A549 (cell line): ENCODE results near the gene RGS13.

Source experiments
- ELK1 ChIP-seq: fragments of 150-350 bp; IDR thresholded peaks from 2 replicates; pipeline ENCODE4 v1.6.1; 2014; ENCODE audit warnings: low read depth, mild to moderate bottlenecking, low read length
- EP300 ChIP-seq, 2 experiments: fragments of >200 bp; sonication (Bioruptor Twin); formaldehyde crosslinking; IDR thresholded peaks; 2 replicates in 1 of 2; 3 replicates in 1 of 2; pipeline ENCODE4 v1.6.1; 2016 to 2017
- ESRRA ChIP-seq: fragments of 150-350 bp; IDR thresholded peaks from 2 replicates; pipeline ENCODE4 v1.6.1; 2014; ENCODE audit warnings: mild to moderate bottlenecking, low read length, borderline replicate concordance
- HMGXB4 ChIP-seq: fragments of 250-450 bp; sonication (Bioruptor Pico); IDR thresholded peaks from 2 replicates; pipeline ENCODE4 v1.5.0; 2021; ENCODE audit warnings: mild to moderate bottlenecking, moderate library complexity, borderline replicate concordance
- HOXB13 ChIP-seq: fragments of 250-450 bp; sonication (Bioruptor Pico); IDR thresholded peaks from 2 replicates; pipeline ENCODE4 v1.5.0; 2020; ENCODE audit warnings: low read depth, mild to moderate bottlenecking, moderate library complexity
- MAX ChIP-seq: IDR thresholded peaks from 2 replicates; pipeline ENCODE4 v1.6.1; 2012
- POLR2A ChIP-seq: IDR thresholded peaks from 2 replicates; pipeline ENCODE4 v1.6.1; 2012; ENCODE audit warnings: mild to moderate bottlenecking, low read length
- SREBF2 ChIP-seq: fragments of 450-650 bp; IDR thresholded peaks from 2 replicates; pipeline ENCODE4 v1.6.1; 2014; ENCODE audit warnings: mild to moderate bottlenecking, moderate library complexity

GRCh38 chr1:192702212-192702902, 66.4 kb downstream of the RGS13 start:
- no peak for TF ChIP-seq SREBF2
- TF ChIP-seq ESRRA = no peak
- no peak for TF ChIP-seq POLR2A
- TF ChIP-seq EP300 (IDR thresholded peaks at IDR 0.05) = peak in 1 of 2 experiments; percentile 38; a peak in 1 of 5 replicates
- no peak for TF ChIP-seq ELK1
- TF ChIP-seq HOXB13 = no peak
- no peak for TF ChIP-seq HMGXB4 (CRISPR knock-in tag)
- TF ChIP-seq MAX = no peak
